Right lobe of liver (tissue), 4 donors: ENCODE data around the gene MYO1D.

ENCODE experiments used
- POLR2A ChIP-seq: fragments of 450-650 bp; IDR thresholded peaks from one replicate; pipeline ENCODE4 v1.6.1; 2017; ENCODE audit warnings: antibody characterized with exemption, mild to moderate bottlenecking
- TF ChIP-seq, protein P1 (sequence below), 4 donors: fragments of 200-600 bp in 3 of 4; fragments of 450-650 bp in 1 of 4; IDR thresholded peaks; one replicate each; pipeline versions ENCODE4 v1.5.1 to v1.8.0; 2016 to 2022; ENCODE audit warnings: antibody characterized with exemption in 4 of 4, mild to moderate bottlenecking in 2 of 4
- donor health status: DM: no; HTN: no; CAD: no.
- donor health status: DM: no; HTN: no; CAD: no.
- donor health status: DM: no; HTN: yes; CAD: no.

DNA sequence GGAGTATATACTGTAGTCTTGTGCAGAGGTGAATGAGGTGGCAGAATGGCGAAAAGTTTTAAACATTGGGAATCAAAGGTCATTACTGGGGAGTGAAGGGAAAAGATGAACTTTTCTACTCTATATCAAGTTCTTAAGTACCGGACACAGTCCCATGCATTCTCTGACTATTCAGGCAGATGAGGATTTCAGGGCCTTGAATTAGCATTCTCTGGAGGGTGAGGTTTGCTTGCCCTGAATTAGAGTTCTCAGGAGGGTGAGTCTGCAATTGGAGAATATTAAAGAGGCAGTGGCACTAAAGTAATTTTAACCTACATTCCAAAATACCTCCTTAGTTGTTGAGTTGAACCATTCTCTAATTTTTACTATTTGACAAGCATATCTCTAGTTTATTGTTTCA, 423.6 kb downstream of the MYO1D start:
- no peak for TF ChIP-seq POLR2A
- TF ChIP-seq, protein P1, sequence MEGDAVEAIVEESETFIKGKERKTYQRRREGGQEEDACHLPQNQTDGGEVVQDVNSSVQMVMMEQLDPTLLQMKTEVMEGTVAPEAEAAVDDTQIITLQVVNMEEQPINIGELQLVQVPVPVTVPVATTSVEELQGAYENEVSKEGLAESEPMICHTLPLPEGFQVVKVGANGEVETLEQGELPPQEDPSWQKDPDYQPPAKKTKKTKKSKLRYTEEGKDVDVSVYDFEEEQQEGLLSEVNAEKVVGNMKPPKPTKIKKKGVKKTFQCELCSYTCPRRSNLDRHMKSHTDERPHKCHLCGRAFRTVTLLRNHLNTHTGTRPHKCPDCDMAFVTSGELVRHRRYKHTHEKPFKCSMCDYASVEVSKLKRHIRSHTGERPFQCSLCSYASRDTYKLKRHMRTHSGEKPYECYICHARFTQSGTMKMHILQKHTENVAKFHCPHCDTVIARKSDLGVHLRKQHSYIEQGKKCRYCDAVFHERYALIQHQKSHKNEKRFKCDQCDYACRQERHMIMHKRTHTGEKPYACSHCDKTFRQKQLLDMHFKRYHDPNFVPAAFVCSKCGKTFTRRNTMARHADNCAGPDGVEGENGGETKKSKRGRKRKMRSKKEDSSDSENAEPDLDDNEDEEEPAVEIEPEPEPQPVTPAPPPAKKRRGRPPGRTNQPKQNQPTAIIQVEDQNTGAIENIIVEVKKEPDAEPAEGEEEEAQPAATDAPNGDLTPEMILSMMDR (IDR thresholded peaks at IDR 0.05): no peak
